ENCODE results near the gene GTF2A1L. TPM values are rescaled to one million over a fixed set of nuclear protein-coding genes. Genes with fewer than 3 reads are reported as not detected.
"Not testable (repeated sequence)": the region's sequence is repeated elsewhere in the genome, so short reads cannot be mapped to it uniquely, and the experiment has no call there.

GTF2A1L gene
- total RNA-seq, 1 donor from 2014 or later, result under 0.01 TPM

DNA sequence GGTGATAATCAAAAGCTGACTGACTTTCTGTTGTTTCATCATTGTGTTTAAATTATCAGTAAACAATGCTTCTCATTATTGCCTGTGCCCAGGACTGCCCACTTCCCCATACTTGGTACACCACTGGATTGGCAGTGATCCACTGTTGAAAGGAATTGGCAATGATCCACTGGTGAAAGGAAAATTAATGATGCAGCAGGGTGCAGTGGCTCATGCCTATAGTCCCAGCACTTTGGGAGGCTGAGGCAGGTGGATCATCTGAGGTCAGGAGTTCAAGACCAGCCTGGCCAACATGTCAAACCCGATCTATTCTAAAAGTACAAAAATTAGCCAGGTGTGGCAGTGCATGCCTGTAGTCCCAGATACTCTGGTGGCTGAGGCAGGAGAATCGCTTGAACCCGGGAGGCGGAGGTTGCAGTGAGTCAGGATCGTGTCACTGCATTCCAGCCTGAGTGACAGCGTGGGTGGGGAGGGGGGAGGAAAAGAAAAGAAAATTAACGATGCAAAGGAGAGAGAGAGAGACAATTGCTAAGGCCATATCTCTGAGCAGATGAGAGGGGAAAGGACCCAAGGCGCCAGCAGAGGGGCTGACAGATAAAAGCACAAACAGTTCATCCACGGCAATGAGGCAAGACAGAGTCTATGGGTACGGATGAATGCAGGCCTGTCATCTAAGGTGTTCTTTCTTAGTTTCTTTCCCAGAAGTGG lies 10.2 kb upstream of the GTF2A1L start:
- DNase-seq (ENCODE audit: low read depth in 2 of 2), result peak in 1 of 2 donors; percentile 17

DNA sequence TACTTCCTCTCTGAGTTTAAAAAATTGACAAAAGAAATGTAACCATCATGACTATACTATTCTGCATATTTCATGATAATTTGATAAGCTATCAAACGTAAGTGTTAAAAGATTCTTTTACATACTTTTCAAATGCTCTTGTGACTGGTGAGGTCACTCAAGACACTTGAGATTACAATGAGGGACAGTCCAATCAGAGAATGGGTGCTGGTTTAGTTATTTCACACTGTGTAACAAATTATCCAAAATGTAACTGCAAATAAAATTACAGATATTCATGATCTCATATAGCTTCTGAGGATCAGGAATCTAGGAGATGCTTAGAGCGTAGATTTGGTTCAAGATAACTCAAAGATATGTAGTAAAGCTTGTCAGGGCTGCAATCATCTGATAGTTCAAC lies 4.4 kb upstream of the GTF2A1L start:
- no peak for DNase-seq (ENCODE audit: low read depth in 2 of 2)

GRCh38 chr2:48614581-48614980 lies 3.1 kb upstream of the GTF2A1L start:
- DNase-seq (ENCODE audit: low read depth in 2 of 2), result not testable (repeated sequence)

DNA sequence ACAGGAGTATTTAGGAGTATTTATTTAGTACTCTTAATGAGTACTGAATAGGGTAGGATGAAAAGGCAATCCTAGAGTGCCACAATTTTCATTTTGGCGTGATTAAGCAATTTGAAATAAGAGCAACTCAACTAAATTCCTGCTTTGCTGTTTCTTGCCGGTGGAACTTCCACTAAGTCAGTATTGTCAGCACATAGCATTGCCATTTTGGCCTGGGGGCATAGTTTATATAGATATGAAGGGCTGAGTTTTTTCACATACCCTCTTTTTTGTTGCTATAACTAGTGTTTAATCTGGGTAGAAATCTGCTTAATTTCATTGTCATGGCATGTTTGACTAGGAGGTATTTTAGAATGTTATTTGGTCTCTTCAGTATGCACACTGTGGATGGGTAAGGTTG lies 1.9 kb downstream of the GTF2A1L start:
- DNase-seq (ENCODE audit: low read depth in 2 of 2), result no peak

DNA sequence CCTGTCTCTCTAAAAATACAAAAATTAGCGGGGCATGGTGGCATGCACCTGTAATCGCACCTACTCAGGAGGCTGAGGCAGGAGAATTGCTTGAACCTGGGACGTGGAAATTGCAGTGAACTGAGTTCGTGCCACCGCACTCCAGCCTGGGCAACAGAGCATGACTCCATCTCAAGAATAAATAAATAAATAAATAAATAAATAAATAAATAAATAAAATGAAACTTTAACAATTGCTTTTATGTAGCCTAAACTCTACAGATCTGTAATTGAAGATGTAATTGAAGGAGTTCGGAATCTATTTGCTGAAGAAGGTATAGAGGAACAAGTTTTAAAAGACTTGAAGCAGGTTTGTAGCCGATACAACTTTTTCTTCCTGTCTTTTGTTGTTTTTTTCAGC lies 2.9 kb downstream of the GTF2A1L start:
- DNase-seq (ENCODE audit: low read depth in 2 of 2), result no peak

DNA sequence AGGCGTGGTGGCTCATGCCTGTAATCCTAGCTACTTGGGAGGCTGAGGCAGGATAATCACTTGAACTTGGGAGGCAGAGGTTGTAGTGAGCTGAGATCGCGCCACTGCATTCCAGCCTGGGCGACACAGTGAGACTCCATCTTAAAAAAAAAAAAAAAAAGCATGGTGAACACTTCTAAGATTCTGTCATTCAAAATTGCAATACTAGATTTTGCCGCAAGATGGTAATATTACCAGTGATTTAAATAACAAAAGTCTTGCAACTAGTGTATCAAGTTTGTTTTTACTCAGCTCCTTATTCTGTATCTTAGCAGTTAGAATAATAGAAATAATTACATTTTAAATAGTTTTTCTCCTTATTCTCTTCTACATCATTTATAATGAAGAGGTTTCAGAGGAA lies 5.0 kb downstream of the GTF2A1L start:
- DNase-seq (ENCODE audit: low read depth in 2 of 2), result not testable (repeated sequence)

DNA sequence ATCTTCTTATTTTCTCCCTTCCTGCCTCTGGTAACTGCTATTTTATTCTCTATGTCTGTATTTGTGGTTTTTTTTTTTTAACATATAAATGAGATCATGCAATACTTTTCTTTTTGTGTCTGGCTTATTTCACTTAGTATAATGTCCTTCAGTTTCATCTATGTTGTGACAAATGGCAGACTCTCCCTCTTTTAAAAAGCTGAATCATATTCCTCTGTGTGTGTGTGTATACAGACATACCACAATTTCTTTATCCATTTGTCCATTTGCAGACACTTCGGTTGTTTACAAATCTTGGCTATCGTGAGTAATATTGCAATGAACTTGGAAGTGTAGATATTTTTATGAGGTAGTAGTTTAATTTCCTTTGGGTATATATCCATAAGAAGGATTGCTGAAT lies 7.0 kb downstream of the GTF2A1L start:
- no peak for DNase-seq (ENCODE audit: low read depth in 2 of 2)

DNA sequence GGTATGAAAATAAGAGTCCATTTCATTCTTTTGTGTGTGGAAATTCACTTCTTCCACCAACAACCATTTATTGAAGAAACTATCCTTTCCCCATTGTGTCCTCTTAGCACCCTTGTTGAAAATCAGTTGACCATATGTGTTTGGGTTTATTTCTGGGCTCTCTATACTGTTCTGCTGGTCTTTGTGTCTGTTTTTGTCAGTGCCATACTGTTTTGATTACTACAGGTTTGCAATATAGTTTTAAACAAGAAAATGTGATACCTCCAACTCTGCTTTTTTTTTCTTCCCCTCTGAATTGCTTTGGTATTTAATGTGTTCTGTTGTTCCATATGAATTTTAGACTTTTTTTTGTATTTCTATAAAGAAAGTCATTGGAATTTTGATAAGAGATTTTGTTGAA lies 8.4 kb downstream of the GTF2A1L start:
- no peak for DNase-seq (ENCODE audit: low read depth in 2 of 2)

DNA sequence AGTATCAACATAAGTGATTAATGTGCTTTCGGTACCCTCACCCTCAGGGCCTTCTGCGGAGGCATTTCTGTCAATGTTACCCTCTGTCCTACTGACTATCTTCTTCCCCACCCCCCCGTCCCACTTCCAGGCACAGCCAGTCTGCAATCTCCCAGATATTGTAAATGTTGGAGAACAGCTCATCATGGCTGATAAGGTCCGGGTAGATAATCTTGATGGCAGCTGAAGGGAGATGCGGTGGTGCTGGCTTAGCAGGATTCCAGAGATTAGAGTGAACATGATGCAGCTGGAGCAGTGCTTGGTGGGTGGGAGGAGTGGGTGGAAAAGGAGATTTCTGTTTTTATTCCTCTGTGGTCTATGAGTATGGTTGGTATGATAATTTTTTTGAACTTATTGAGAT lies 15.5 kb downstream of the GTF2A1L start:
- DNase-seq (ENCODE audit: low read depth in 2 of 2), result no peak

DNA sequence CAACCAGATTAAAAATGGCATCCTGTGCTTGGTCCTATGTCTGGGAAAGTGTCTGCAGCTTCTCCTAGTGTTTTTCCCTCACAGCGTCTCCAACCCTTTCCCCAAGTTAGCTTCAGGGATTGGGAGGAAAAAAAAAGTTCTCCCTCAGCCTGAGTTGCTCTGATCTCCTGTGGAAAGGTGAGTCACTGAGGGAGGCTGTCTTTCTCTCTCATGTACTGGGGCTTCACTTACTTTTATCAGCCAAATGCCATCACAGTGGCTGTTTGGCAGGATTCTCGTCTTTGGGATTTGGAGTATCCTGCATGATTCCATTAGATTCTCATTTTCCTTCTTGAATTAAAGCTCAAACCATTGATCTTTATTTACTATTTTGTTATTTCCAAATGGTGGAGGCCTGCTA lies 18.1 kb downstream of the GTF2A1L start:
- no peak for DNase-seq (ENCODE audit: low read depth in 2 of 2)

DNA sequence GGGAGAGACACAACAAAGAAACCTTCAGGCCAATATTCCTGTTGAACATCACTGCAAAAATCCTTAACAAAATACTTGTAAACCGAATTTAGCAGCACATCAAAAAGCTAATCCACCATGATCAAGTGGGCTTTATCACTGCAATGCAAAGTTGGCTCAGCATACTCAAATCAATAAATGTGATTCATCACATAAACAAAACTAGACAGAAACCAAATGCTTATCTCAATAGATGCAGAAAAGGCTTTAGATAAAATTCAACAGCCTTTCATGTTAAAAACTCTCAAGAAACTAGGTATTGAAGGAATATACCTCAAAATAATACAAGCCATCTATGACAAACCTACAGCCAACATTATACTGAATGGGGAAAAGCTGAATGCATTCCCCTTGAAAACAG lies 20.6 kb downstream of the GTF2A1L start:
- no peak for DNase-seq (ENCODE audit: low read depth in 2 of 2)

DNA sequence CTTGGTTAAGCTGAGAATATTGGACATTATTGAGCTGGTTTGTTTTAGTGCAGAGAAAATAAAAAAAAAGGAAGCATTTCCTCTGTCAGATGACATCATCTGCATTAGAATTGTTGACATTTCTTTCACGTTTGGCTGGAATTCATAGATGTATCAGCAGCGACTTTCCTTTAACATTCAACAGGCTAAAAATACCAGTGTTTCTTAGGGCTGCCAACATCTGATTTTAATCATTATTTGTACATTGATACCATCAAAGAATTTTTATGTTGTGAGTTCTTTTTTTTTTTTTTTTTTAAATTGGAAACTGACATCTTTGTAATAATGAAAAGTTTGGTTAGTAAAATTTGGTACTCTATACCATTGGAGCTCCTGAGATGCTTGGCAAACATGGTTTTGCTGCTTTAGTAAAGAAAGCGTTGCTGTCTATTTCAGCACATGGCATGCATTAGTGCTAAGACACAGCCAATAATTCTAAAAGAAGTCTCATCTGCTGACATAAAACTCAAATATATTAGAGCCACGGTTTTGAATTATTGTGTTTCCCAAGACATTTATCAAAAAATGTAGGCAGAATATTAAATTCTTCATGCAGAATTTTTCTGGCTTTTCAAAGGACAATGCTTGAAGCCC lies 33.6 kb downstream of the GTF2A1L start:
- peak in 1 of 2 donors; percentile 45 for DNase-seq (ENCODE audit: low read depth in 2 of 2)

DNA sequence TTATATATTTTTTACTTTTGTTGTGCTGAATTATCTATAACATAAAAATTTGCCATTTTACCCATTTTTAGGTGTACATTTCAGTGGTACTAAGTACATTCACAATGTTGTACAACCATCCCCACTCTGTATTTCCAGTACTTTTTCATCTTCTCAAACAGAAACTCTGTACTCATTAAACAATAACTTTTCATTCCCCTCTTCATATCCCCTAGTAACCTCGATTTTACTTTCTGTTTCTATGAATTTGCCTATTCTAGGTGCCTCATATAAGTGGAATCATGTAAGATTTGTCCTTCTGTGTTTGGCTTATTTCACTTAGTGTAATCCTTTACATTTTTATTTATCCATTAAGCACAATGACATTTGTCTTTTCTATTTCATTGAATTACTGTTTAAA lies 51.3 kb downstream of the GTF2A1L start:
- DNase-seq (ENCODE audit: low read depth in 2 of 2), result no peak

DNA sequence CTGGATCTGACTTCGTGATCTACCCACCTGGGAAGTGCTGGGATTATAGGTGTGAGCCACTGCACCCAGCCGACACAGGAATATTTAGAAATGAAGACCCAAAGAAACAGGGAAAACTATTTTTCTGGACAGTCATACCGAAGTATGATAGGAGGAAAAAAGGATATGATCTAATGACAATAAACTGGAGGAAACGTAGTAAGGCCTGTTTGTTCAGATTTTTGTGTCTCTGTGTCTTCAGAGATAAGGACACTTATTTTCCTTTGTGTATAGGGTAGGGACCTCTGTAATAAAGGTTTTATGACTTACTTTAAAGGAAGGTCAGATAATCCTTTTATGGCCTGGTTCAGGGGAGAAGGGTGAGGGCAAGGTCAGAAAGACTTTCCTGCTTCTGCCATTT lies 55.9 kb downstream of the GTF2A1L start:
- DNase-seq (ENCODE audit: low read depth in 2 of 2), result no peak

DNA sequence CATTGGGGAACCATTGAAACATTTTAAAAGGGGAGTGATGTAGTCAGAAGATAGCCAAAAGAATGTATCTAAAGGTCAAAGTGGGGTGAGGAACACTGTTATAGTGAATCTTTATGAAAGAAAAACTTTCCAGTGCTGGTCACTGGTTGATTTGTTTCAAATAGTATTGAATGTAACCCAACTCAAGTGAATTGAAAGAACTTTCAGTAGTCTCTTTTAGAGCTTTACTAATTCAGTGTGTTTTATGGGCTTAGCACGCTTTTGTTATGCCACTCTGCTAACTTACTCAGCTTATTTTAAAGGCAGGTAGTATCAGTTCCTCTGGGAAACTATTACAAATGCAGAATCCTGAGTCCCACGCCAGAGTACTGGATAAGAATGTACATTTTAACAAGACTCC lies 57.3 kb downstream of the GTF2A1L start:
- DNase-seq (ENCODE audit: low read depth in 2 of 2), result no peak

GRCh38 chr2:48677450-48677849 lies 59.8 kb downstream of the GTF2A1L start:
- DNase-seq (ENCODE audit: low read depth in 2 of 2), result peak in 1 of 2 donors; percentile 22

- DNase-seq (ENCODE audit: low read depth in 2 of 2), result no peak
Observed at GRCh38 chr2:48685126-48685525, 67.5 kb downstream of the GTF2A1L start.

DNA sequence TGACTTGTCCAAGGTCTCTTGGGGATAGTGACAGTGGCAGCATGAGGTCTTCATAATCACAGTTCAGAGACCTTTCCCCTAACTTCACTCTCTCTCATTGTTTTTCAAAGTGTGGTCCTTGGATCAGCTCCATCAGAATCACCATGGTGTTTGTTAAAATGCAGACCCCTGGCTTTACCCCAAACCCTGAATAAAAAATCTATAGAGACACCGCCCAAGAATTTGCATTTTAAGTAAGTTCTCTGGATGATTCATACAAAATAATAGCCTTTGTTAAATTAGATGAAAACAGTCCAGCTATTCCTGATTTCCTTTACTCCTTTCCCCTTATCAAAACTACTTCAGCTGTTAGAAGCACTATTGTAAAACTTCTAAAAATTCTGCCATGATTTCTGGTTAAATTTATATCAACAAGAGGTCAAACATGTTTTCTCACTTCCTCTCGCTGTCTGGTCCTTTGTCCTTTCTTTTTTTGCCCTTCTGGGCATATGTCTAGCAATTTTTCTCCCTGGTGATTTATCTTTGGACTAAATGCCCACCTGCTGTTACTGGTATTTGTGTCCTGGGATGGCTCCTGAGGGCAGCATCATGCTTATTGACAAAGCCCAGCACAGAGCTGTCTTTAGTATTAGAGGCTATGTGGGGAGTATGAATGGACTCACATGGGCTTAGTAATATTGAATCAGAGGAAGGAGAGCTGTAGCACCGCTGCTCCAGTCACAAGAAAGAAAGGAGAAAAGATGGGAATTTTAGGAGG lies 74.5 kb downstream of the GTF2A1L start:
- DNase-seq (ENCODE audit: low read depth in 2 of 2), result no peak

GRCh38 chr2:48693066-48693465 lies 75.4 kb downstream of the GTF2A1L start:
- DNase-seq (ENCODE audit: low read depth in 2 of 2), result no peak

- DNase-seq (ENCODE audit: low read depth in 2 of 2), result no peak
Observed at GRCh38 chr2:48693645-48694044, 76.0 kb downstream of the GTF2A1L start.

DNA sequence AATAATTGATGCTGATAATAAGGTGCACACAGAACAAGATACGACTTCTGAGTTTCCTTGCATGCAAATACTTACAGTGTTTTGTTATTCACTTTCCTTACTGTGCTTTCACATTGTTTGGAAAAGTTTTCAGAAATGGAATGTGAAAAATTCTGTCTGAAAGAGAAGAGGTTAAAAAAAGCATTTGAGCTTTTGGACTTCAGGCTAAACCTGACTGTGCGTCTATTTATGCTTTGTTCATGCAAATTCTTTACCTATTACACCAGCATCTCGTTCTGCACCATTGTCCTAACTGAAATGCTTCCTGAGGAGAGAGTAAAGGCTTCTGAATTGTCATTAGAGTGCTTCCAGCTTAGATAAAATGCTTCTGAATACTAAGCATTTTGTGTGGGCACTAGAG lies 76.5 kb downstream of the GTF2A1L start:
- DNase-seq (ENCODE audit: low read depth in 2 of 2), result no peak

GRCh38 chr2:48695991-48696390 lies 78.3 kb downstream of the GTF2A1L start:
- DNase-seq (ENCODE audit: low read depth in 2 of 2), result no peak

DNA sequence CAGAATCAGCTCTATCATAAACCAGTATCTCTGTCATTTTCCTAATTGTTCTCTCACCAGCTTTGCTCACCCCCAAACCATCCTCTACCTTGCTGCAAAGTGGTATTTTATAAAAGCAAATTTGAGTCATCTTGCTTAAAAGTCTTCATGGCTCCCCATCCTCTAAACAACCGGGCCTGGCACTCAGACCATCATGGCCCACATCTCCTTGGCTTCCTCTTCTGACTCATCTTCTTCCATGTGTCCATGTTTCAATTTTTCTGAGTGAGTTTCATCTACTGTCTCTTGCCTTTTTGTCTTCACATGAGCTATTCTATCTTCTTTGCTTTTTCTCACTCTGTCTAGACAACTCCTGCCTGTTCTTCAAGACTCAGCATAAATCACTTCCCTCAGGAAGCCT lies 79.2 kb downstream of the GTF2A1L start:
- DNase-seq (ENCODE audit: low read depth in 2 of 2), result no peak

Data from lung microvascular endothelial cell (primary cell).